HEK293 (cell line): Measurements from ENCODE around the gene KIR3DL3.

Experiments used
- CTCF ChIP-seq: fragments of 450-650 bp; formaldehyde crosslinking; IDR thresholded peaks from 2 replicates; pipeline ENCODE4 v1.5.1; 2016; ENCODE audit warnings: missing biosample characterization, missing genetic modification characterization
- YY1 ChIP-seq: fragments of 450-650 bp; formaldehyde crosslinking; IDR thresholded peaks from 2 replicates; pipeline ENCODE4 v1.5.1; 2018; ENCODE audit warnings: missing biosample characterization, missing genetic modification characterization
- ZBTB21 ChIP-seq: fragments of 450-650 bp; formaldehyde crosslinking; IDR thresholded peaks from 2 replicates; pipeline ENCODE4 v1.5.1; 2017; ENCODE audit warnings: missing biosample characterization, missing genetic modification characterization
- ZEB2 ChIP-seq: fragments of 450-650 bp; formaldehyde crosslinking; IDR thresholded peaks from 2 replicates; pipeline ENCODE4 v1.5.1; 2016; ENCODE audit warnings: missing biosample characterization, missing genetic modification characterization
- ZNF292 ChIP-seq: fragments of 450-650 bp; formaldehyde crosslinking; IDR thresholded peaks from 2 replicates; pipeline ENCODE4 v1.5.1; 2016; ENCODE audit warnings: low read depth, missing biosample characterization, missing genetic modification characterization, borderline replicate concordance
- ZNF335 ChIP-seq: fragments of 450-650 bp; formaldehyde crosslinking; conservative IDR thresholded peaks from 2 replicates; pipeline ENCODE4 v1.5.1; 2016; ENCODE audit warnings: missing biosample characterization, missing genetic modification characterization
- ZNF785 ChIP-seq: fragments of 450-650 bp; formaldehyde crosslinking; IDR thresholded peaks from 2 replicates; pipeline ENCODE4 v1.5.1; 2016; ENCODE audit warnings: missing biosample characterization, missing genetic modification characterization
- ZNF830 ChIP-seq: fragments of 450-650 bp; IDR thresholded peaks from 2 replicates; pipeline ENCODE4 v1.5.0; 2018; ENCODE audit warnings: missing biosample characterization, missing genetic modification characterization, low read depth, mild to moderate bottlenecking, moderate library complexity

GRCh38 chr19:54739587-54740497, 15.6 kb downstream of the KIR3DL3 start:
- TF ChIP-seq CTCF (tag by site-specific recombination), result no peak
- TF ChIP-seq ZNF335, result no peak
- TF ChIP-seq ZNF292 (tag by site-specific recombination), result no peak
- TF ChIP-seq YY1 (tag by site-specific recombination), result no peak
- no peak for TF ChIP-seq ZNF785 (tag by site-specific recombination)
- no peak for TF ChIP-seq ZNF830
- TF ChIP-seq ZEB2 (tag by site-specific recombination), result no peak
- no peak for TF ChIP-seq ZBTB21 (tag by site-specific recombination)
